GM19467 (cell line): ENCODE results near the gene PTPRE.
"Not testable (repeated sequence)": the region's sequence is repeated elsewhere in the genome, so short reads cannot be mapped to it uniquely, and the experiment has no call there.

Experiments
- ATAC-seq: cut with Tn5 transposase; IDR thresholded peaks from one replicate; pipeline ENCODE4 v1.9.1; 2021; ENCODE audit warnings: mild to moderate bottlenecking, moderate library complexity; ENCODE audit not compliant: unreplicated experiment

The PTPRE gene

DNA sequence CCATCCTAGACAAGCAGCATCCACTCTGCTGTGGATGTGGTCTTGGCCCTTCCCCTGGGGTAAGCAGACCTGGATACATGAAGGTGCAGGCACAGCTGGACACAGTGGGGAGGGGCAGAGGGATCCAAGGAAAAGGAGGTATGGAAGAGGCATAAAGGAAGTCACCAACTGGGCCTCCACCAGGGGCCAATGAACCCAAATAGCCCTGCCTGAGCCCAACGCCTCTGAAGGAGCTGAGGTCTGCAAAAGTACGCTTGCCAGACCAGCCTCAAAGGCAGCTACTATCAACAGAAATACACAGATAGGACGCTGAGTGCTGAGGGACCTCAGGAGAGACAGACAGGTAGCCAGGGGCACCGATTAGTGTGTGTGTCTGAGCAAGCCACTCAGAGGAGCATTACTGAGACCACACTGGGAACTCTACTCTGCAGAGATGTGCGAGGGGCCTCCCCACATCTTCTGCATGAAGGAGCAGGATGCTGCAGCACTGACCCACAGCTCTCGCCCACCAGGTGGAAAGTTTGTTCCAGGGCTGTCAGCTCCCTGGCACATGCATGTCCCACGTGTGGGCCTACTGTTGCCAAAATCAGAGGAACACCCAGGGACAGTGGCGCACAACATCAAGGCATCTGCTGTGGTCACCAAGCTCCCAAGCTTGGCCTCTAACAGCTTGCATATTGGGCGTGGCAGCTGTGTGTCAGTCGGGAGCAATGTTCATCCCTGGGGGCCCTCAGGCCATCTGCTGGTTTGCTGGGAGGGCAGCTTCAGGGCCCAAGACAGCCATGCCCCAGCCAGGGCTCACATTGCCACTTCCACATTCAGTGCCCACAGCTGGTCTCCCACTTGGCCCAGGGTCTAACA lies 179.3 kb downstream of the PTPRE start:
- ATAC-seq, result no peak

DNA sequence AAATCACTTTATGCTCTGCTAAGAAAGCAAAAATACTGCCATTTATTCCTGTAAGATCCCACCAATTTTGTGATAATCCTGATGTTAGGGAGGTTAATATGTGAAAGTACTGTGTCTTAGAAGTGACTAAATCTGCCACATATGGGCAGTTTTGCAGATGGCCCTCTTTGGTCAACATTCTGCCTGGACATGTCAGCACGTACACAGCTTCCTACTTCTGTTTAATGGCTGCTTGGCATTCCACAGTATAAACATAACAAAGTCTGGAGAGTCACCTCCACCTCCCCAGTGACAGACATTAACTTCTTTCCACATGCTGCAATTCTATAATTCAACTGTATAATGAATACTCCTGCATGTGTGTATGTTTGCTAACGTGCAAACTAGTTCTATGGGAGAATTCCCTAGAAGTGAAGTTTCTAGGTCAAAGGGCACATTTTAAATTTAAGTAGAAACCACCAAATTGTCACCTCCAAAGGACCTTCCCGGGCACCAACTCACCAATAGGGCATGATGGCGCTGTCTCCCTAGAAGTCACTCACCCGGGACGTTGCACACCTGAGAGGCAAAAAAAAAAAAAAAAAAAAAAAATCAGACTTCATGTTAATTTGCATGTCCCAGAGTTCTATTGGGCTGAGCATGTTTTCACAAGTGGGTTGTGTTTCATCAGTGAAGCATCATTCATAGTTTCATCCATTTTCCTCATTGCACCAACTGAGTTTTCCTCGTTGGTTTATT lies 180.4 kb downstream of the PTPRE start:
- no peak for ATAC-seq

GRCh38 chr10:128087884-128088709 lies 181.2 kb downstream of the PTPRE start:
- ATAC-seq, result no peak

GRCh38 chr10:128091636-128092210 lies 184.8 kb downstream of the PTPRE start:
- no peak for ATAC-seq

DNA sequence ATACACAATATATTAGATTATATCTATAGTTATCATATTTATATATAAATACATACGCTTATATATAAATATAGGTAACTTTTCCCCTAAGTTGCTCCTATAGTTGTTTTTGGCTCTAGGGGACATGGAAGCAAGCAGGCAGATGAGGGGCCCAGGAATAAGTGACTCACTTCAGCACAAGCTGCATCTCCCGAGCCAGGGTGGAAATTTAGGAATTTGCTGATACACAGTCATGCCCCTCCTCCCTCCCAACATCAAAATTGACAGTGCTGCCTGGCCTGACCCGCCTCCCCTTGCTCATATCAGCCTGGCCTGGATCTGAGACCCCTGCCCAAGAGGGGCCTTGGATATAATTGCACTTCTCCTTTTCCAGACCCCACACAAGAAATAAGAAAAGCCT lies 185.6 kb downstream of the PTPRE start:
- ATAC-seq, result no peak

DNA sequence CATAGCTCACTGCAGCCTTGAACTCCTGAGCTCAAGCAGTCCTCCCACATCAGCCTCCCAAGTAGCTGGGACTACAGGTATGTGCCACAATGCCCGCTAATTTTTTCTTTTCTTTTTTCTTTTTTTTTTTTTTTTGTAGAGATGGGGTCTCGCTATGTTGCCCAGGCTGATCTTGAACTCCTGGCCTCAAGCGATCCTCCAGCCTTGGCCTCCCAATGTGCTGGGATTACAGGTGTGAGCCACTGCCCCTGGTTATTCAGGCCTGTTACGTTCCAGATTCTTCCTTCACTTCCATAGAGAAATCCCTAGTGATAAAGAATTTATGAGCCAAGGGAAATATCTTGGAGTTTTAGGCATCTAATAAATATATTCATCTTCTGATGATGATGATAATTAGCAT lies 187.7 kb downstream of the PTPRE start:
- not testable (repeated sequence) for ATAC-seq

GRCh38 chr10:128095027-128095752 lies 188.3 kb downstream of the PTPRE start:
- ATAC-seq, result no peak

DNA sequence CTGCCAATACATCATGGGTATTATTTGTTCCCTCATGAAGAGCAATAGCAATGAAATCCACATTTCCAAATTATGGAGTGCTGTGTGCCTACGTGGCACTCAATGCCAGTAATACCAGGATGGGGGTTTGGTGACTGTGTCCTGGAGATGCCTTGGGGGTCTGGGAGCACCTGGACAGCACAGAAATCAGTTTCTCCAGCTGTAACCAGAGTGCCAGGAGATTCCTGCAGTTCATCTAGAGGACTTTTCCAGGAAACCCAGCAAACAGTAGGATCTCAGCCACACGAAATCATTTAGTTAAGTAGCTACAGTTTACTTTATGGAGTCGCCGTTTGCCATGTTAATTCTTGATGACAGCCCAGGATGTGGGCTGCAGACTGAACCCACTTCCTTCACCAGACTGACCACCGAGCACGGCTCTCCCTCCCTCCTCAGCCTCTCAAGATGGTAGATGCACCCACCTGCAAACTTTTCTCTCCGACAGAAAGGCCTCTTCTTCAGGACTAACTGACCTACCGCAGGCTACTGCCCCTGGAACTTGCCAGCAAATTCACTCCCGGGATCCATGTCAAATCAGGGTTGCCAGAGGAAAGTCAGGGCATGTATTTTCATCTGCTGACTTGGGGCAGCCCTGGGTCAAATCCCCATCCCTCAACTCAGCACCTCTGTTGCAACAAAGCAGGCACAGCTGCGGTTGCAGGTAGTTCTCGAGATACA lies 189.0 kb downstream of the PTPRE start:
- ATAC-seq, result no peak

- ATAC-seq, result no peak
These were observed 189.7 kb downstream of the PTPRE start for GRCh38 chr10:128096486-128097199.

DNA sequence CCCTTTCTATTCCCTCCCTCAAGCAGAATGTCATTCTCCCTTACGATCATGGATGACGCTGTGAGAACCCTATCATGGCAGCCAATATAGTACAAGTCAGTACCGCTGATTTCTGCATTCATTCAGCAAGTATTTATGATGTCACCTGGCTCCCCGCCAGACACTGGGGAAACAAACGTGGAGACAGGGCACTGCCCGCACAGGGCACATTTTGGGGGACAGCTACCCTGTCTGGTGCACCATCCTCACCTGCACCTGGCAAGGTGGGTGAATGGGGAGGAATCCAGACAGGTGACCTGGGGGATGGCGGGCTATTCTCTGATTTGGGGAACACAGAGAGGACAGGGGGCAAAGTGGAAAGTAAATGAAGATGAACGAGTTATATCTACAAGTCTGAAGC lies 190.9 kb downstream of the PTPRE start:
- no peak for ATAC-seq

- no peak for ATAC-seq
These were observed 191.7 kb downstream of the PTPRE start for GRCh38 chr10:128098631-128099030.

- ATAC-seq, result no peak
These were observed 193.0 kb downstream of the PTPRE start for GRCh38 chr10:128099901-128100300.

DNA sequence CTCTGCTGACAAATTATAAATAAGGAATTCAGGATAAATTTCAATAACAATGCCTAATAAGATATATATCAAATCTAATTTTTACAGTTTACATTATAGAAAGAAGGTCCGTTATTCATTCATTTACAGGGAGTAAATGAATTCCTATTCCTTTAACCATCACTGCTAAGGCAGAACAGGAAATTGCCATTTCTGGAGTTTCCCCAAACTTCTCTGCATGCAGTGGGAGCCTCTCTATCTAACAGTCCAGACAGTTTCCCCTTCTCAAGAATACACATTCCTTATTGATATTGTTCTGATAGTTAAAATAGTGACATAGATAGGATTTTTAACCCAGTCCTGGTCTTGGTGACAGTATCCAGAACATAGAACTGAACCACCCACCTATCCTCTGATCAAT lies 195.0 kb downstream of the PTPRE start:
- no peak for ATAC-seq

GRCh38 chr10:128102480-128103228 lies 195.8 kb downstream of the PTPRE start:
- ATAC-seq, result no peak

DNA sequence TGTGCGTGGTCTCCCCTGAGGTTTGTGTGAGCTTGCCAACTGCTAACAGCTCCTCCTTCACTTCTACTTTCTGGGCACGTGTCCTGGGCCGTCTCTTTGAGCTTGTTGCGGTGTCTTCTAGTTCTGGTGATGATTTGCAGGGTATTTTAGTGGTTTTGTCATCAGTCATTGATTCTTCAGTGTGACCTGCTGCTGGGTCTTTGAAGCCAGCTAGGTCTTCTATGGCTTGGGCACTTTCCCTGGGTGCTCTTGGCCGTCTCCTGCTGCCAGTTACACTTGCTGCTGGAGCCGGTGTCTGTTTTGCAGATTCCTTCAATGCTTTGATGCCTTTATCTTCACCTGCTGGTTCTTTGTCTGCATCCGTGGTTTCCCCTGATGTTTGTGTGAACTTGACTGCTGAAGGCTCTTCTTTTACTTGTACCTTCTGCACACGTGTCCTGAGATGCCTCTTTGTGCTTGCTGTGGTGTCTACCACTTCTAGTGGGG lies 196.4 kb downstream of the PTPRE start:
- ATAC-seq, result no peak

- ATAC-seq, result no peak
These were observed 198.5 kb downstream of the PTPRE start for GRCh38 chr10:128105383-128105782.

GRCh38 chr10:128109707-128110106 lies 202.8 kb downstream of the PTPRE start:
- ATAC-seq, result no peak

- ATAC-seq, result no peak
These were observed 203.4 kb downstream of the PTPRE start for GRCh38 chr10:128110339-128110738.
